H1 (cell line): ENCODE results near the gene IRF2BP1. TPM values are rescaled to one million over a fixed set of nuclear protein-coding genes. Genes with fewer than 3 reads are reported as not detected.

Experiments used
- CTCF ChIA-PET: fragments of 300-600 bp; sonication (Branson Sonifier 250); formaldehyde crosslinking; loops from one replicate; lab custom pipeline; 2021; ENCODE audit not compliant: partially characterized antibody; lab: Charles Lee
- POLR2A ChIA-PET: fragments of 300-600 bp; sonication (Branson Sonifier 250); formaldehyde crosslinking; loops from one replicate; lab custom pipeline; 2021; ENCODE audit warnings: inconsistent platforms; ENCODE audit not compliant: partially characterized antibody; lab: Charles Lee
- DNase-seq, 2 experiments: peaks; one replicate each; pipeline versions ENCODE4 v3.0.0 to v3.0.0-alpha.2; 2010 to 2022; ENCODE audit warnings: low spot score in 2 of 2, low read depth in 1 of 2, mixed read lengths in 1 of 2
- FAIRE-seq: peaks from 2 replicates; lab custom pipeline; 2011; peaks lifted over from hg19 to GRCh38; lab: Jason Lieb, UNC
- H2AFZ ChIP-seq: 2 replicates; pipeline ENCODE4 v1.8.1; 2012; ENCODE audit warnings: low read length, inconsistent platforms
- H2AK5ac ChIP-seq: 2 replicates; pipeline ENCODE4 v1.6.1; 2013; ENCODE audit warnings: low read depth, low read length
- H2BK120ac ChIP-seq: replicated peaks from 2 replicates; pipeline ENCODE3; 2013; ENCODE audit warnings: low read depth, low read length, inconsistent platforms
- H2BK12ac ChIP-seq: 2 replicates; pipeline ENCODE4 v1.6.1; 2013; ENCODE audit warnings: low read depth, low read length
- H2BK15ac ChIP-seq: 2 replicates; pipeline ENCODE4 v1.6.1; 2013; ENCODE audit warnings: low read length
- H2BK20ac ChIP-seq: 2 replicates; pipeline ENCODE4 v1.6.1; 2013; ENCODE audit warnings: low read length
- H2BK5ac ChIP-seq: 2 replicates; pipeline ENCODE4 v1.6.1; 2013; ENCODE audit warnings: low read depth, low read length
- H3K14ac ChIP-seq: 2 replicates; pipeline ENCODE4 v1.6.1; 2013; ENCODE audit warnings: inconsistent platforms; ENCODE audit not compliant: insufficient read length
- H3K18ac ChIP-seq: 2 replicates; pipeline ENCODE4 v1.6.1; 2013; ENCODE audit warnings: low read length; ENCODE audit errors: extremely low read depth
- H3K23ac ChIP-seq: 2 replicates; pipeline ENCODE4 v1.6.1; 2013; ENCODE audit warnings: inconsistent platforms; ENCODE audit not compliant: insufficient read length
- H3K23me2 ChIP-seq: 2 replicates; pipeline ENCODE4 v1.6.1; 2013; ENCODE audit warnings: low read depth, low read length
- H3K27ac ChIP-seq: 2 replicates; pipeline ENCODE4 v1.6.1; 2011; ENCODE audit warnings: low read depth, low read length, inconsistent platforms
- H3K27me3 ChIP-seq, 4 experiments: replicated peaks in 1 of 4; 1 replicate in 1 of 4; 2 replicates in 3 of 4; pipeline versions ENCODE4 v1.6.1 to v1.8.1; 2011 to 2013; ENCODE audit warnings: low read length in 3 of 4, mild to moderate bottlenecking in 3 of 4, inconsistent platforms in 2 of 4, mixed read lengths in 2 of 4, moderate library complexity in 1 of 4; ENCODE audit not compliant: control insufficient read depth in 3 of 4, insufficient read depth in 3 of 4; ENCODE audit errors: extremely low read depth in 1 of 4
- H3K36me3 ChIP-seq, 4 experiments: 2 replicates each; pipeline versions ENCODE4 v1.6.1 to v1.8.1; 2011 to 2013; ENCODE audit warnings: mild to moderate bottlenecking in 4 of 4, low read length in 3 of 4, moderate library complexity in 2 of 4, control low read depth in 1 of 4, inconsistent platforms in 1 of 4; ENCODE audit not compliant: insufficient read depth in 4 of 4, control insufficient read depth in 2 of 4
- H3K4ac ChIP-seq: replicated peaks from 2 replicates; pipeline ENCODE3; 2013; ENCODE audit warnings: low read length, low read depth, mixed read lengths, inconsistent platforms; ENCODE audit not compliant: insufficient read length
- H3K4me1 ChIP-seq, 4 experiments: replicated peaks in 1 of 4; 1 replicate in 1 of 4; 2 replicates in 3 of 4; pipeline versions ENCODE4 v1.6.1 to v1.8.1; 2011 to 2013; ENCODE audit warnings: low read length in 3 of 4, inconsistent platforms in 2 of 4, mixed read lengths in 1 of 4; ENCODE audit not compliant: insufficient read depth in 4 of 4, control insufficient read depth in 3 of 4
- H3K4me2 ChIP-seq, 2 experiments: 2 replicates each; pipeline versions ENCODE4 v1.6.1 to v1.8.1; 2011 to 2013; ENCODE audit warnings: low read depth in 2 of 2, low read length in 2 of 2, control low read depth in 1 of 2, inconsistent platforms in 1 of 2, mild to moderate bottlenecking in 1 of 2; ENCODE audit not compliant: insufficient read depth in 1 of 2
- H3K4me3 ChIP-seq, 4 experiments: fragments of 200-600, 300-600 bp in 1 of 4; sonication (generic), shearing (Covaris generic), sonication (Bioruptor Twin) in 1 of 4; 2 replicates each; pipeline versions ENCODE4 v1.5.1 to v1.8.1; 2011 to 2016; ENCODE audit warnings: low read length in 4 of 4, low read depth in 3 of 4, control low read depth in 2 of 4, inconsistent platforms in 2 of 4, mild to moderate bottlenecking in 2 of 4, mixed read lengths in 1 of 4, moderate library complexity in 1 of 4; ENCODE audit not compliant: insufficient read depth in 2 of 4; ENCODE audit errors: extremely low read depth in 1 of 4
- H3K56ac ChIP-seq: replicated peaks from 2 replicates; pipeline ENCODE3; 2013; ENCODE audit warnings: low read depth, mild to moderate bottlenecking, mixed read lengths, low read length, inconsistent platforms; ENCODE audit not compliant: insufficient read length
- H3K79me1 ChIP-seq: 2 replicates; pipeline ENCODE4 v1.6.1; 2013; ENCODE audit warnings: low read depth, low read length, control low read depth
- H3K79me2 ChIP-seq, 2 experiments: 2 replicates each; pipeline versions ENCODE4 v1.6.1 to v1.8.1; 2012 to 2013; ENCODE audit warnings: low read length in 2 of 2, mild to moderate bottlenecking in 2 of 2, inconsistent platforms in 1 of 2; ENCODE audit not compliant: insufficient read depth in 2 of 2, control insufficient read depth in 1 of 2
- H3K9ac ChIP-seq, 4 experiments: replicated peaks in 1 of 4; 1 replicate in 1 of 4; 2 replicates in 3 of 4; pipeline versions ENCODE4 v1.6.1 to v1.8.1; 2011 to 2013; ENCODE audit warnings: low read depth in 3 of 4, low read length in 3 of 4, control low read depth in 2 of 4, mild to moderate bottlenecking in 2 of 4, moderate library complexity in 2 of 4, inconsistent platforms in 1 of 4; ENCODE audit errors: extremely low read depth in 1 of 4
- H3K9me3 ChIP-seq, 2 experiments: 2 replicates each; pipeline versions ENCODE4 v1.6.1 to v1.8.1; 2012 to 2013; ENCODE audit warnings: mild to moderate bottlenecking in 2 of 2, moderate library complexity in 2 of 2, control low read depth in 1 of 2, inconsistent platforms in 1 of 2, low read depth in 1 of 2, low read length in 1 of 2, mixed read lengths in 1 of 2; ENCODE audit not compliant: insufficient read depth in 2 of 2
- H4K20me1 ChIP-seq, 2 experiments: replicated peaks in 1 of 2; 2 replicates each; pipeline versions ENCODE3 to v1.8.1; 2011 to 2013; ENCODE audit warnings: inconsistent platforms in 2 of 2, low read length in 2 of 2, mild to moderate bottlenecking in 1 of 2; ENCODE audit not compliant: insufficient read depth in 2 of 2, control insufficient read depth in 1 of 2
- H4K5ac ChIP-seq: 2 replicates; pipeline ENCODE4 v1.6.1; 2013; ENCODE audit warnings: low read length, low read depth, mixed read lengths, inconsistent platforms; ENCODE audit not compliant: insufficient read length
- H4K8ac ChIP-seq: 2 replicates; pipeline ENCODE4 v1.8.0; 2013; ENCODE audit warnings: mild to moderate bottlenecking, moderate library complexity, low read length, inconsistent platforms; ENCODE audit not compliant: insufficient read depth; ENCODE audit errors: extremely low read depth
- H4K91ac ChIP-seq: replicated peaks from 2 replicates; pipeline ENCODE3; 2013; ENCODE audit warnings: low read length, mixed read lengths, inconsistent platforms; ENCODE audit not compliant: insufficient read length
- RNF2 ChIP-seq: fragments of 200-900, 300-1000 bp; sonication (generic); IDR thresholded peaks from 2 replicates; pipeline ENCODE4 v1.7.1; 2016; ENCODE audit warnings: borderline replicate concordance, low read depth, mild to moderate bottlenecking, antibody characterized with exemption, low read length; ENCODE audit not compliant: poor library complexity, severe bottlenecking; ENCODE audit errors: missing control alignments
- WGBS, 2 experiments: shearing (Covaris generic) in 1 of 2; methylation state at CpG; one replicate each; pipeline versions ENCODE4 v1.1.6 to v1.1.7; 2013 to 2015; ENCODE audit warnings: low lambda C conversion rate in 2 of 2, mixed read lengths in 2 of 2, inconsistent platforms in 1 of 2, low coverage in 1 of 2, missing lambda C conversion rate in 1 of 2; ENCODE audit not compliant: insufficient replicate concordance in 2 of 2, insufficient coverage in 1 of 2, insufficient read length in 1 of 2; ENCODE audit errors: extremely low coverage in 1 of 2, missing lambda C conversion rate in 1 of 2; 5-methylcytosine and 5-hydroxymethylcytosine counted together
- polyA plus RNA-seq, 7 experiments: library from polyadenylated mRNA; depleted of rRNA in 3 of 7; stranded (reverse) in 5 of 7; unstranded in 2 of 7; fragments of >200 nt in 5 of 7; fragments of 200-250 nt in 2 of 7; gene quantifications; 1 replicate in 5 of 7; 2 replicates in 1 of 7; 4 replicates in 1 of 7; pipeline versions ENCODE4 v1.2.1 to v1.2.3, GENCODE V29; 2011 to 2013; ENCODE audit warnings: missing spikeins in 2 of 7, mixed read lengths in 2 of 7
- total RNA-seq: library from RNA; stranded (reverse); fragmentation: NEBNext Ultra II Directional; extraction: Animal tissue kit (Norgen Biotek cat#: 25700); gene quantifications from 2 replicates; pipeline ENCODE4 v1.2.1, GENCODE V29; 2021

The IRF2BP1 gene
- total and polyA plus RNA-seq, 2 of the 8 experiments (the other 6 are each of a cell fraction or from before 2014, with no cell fraction given), result 12.1 to 24.4 TPM

- WGBS, 2 experiments, result 97% methylated on average over 14 of the region's 14 CpGs; no CpG with 5 or more reads in 1 of the 2 experiments
- Histone ChIP-seq H4K91ac (no peak overlapping the region), H2BK20ac (no peak overlapping the region), H3K18ac (no peak overlapping the region), H3K9me3 (peaks cover 0 to 4% of the 10 kb centered on the region in 2 experiments; a peak in 1 of 4 replicates), H4K5ac (no peak overlapping the region), H2BK5ac (no peak overlapping the region), H3K4me2 (no peak overlapping the region), H4K20me1 (no peaks in the 10 kb centered on the region), H3K23me2 (no peaks in the 10 kb centered on the region), H3K4ac (no peak overlapping the region), H3K4me3 (no peak overlapping the region), H3K27ac (no peak overlapping the region), H3K9ac (no peak overlapping the region), H2AK5ac (no peak overlapping the region), H4K8ac (no peak overlapping the region), H2AFZ (no peak overlapping the region), H3K4me1 (no peaks in the 10 kb centered on the region), H3K36me3 (peaks cover 31 to 78% (median 62%) of the 10 kb centered on the region in 4 experiments), H3K23ac (no peak overlapping the region), H3K27me3 (no peaks in the 10 kb centered on the region), H3K56ac (no peak overlapping the region), H2BK12ac (no peak overlapping the region), H3K79me2 (no peaks in the 10 kb centered on the region), H3K14ac (no peak overlapping the region), H2BK120ac (no peak overlapping the region), H3K79me1 (no peaks in the 10 kb centered on the region), H2BK15ac (no peak overlapping the region)
- POLR2A ChIA-PET, result interaction anchor here (0.7 to 3.6 kb wide), 5 partner anchors 10 to 49 kb away, joined by 3 to 12 read pairs (median 3); no protein-coding TSS in a partner anchor
- FAIRE-seq (no peak), DNase-seq (no peak)
- CTCF ChIA-PET, result interaction anchor here (1.2 to 1.7 kb wide), 2 partner anchors 8 to 10 kb away, joined by 4 to 5 read pairs; no protein-coding TSS in a partner anchor
- TF ChIP-seq RNF2, result no peak
These were observed 43.7 kb downstream of the IRF2BP1 start for GRCh38 chr19:45842198-45842597.
